ENCODE results near the gene SARS1. TPM values are rescaled to one million over a fixed set of nuclear protein-coding genes. Genes with fewer than 3 reads are reported as not detected.
A peak's percentile ranks its signal among the peaks of the same experiment; 100 is the strongest.

The SARS1 gene
- total and polyA plus RNA-seq, 2 of the 13 experiments (the other 11 are each of a cell fraction or from before 2014, with no cell fraction given) = 103 to 134 TPM

- TF ChIP-seq NCOA5 (CRISPR knock-in tag; IDR thresholded peaks at IDR 0.05) = no peak
- TF ChIP-seq RFX3 (CRISPR knock-in tag; IDR thresholded peaks at IDR 0.05) = no peak
- TF ChIP-seq ZNF430 (CRISPR knock-in tag; IDR thresholded peaks at IDR 0.05) = no peak
- TF ChIP-seq MTERF4 (CRISPR knock-in tag; IDR thresholded peaks at IDR 0.05) = no peak
- peak; percentile 71; the same call in 1 of the 2 replicates for TF ChIP-seq ZNF547 (CRISPR knock-in tag; IDR thresholded peaks at IDR 0.05)
- TF ChIP-seq ZNF20 (CRISPR knock-in tag; IDR thresholded peaks at IDR 0.05) = no peak
- TF ChIP-seq NFE2L1 (CRISPR knock-in tag; IDR thresholded peaks at IDR 0.05; ENCODE audit: borderline replicate concordance) = no peak
- TF ChIP-seq ZNF292 (CRISPR knock-in tag; IDR thresholded peaks at IDR 0.05; ENCODE audit: borderline replicate concordance, low read depth) = no peak
- TF ChIP-seq ZFP82 (CRISPR knock-in tag; IDR thresholded peaks at IDR 0.05; ENCODE audit: borderline replicate concordance) = no peak
- peak; percentile 86 for TF ChIP-seq ZNF574 (CRISPR knock-in tag; IDR thresholded peaks at IDR 0.05)
- TF ChIP-seq RFXAP (CRISPR knock-in tag; IDR thresholded peaks at IDR 0.05; ENCODE audit: borderline replicate concordance) = peak; percentile 58; the same call in 1 of the 2 replicates
- TF ChIP-seq, protein P1, sequence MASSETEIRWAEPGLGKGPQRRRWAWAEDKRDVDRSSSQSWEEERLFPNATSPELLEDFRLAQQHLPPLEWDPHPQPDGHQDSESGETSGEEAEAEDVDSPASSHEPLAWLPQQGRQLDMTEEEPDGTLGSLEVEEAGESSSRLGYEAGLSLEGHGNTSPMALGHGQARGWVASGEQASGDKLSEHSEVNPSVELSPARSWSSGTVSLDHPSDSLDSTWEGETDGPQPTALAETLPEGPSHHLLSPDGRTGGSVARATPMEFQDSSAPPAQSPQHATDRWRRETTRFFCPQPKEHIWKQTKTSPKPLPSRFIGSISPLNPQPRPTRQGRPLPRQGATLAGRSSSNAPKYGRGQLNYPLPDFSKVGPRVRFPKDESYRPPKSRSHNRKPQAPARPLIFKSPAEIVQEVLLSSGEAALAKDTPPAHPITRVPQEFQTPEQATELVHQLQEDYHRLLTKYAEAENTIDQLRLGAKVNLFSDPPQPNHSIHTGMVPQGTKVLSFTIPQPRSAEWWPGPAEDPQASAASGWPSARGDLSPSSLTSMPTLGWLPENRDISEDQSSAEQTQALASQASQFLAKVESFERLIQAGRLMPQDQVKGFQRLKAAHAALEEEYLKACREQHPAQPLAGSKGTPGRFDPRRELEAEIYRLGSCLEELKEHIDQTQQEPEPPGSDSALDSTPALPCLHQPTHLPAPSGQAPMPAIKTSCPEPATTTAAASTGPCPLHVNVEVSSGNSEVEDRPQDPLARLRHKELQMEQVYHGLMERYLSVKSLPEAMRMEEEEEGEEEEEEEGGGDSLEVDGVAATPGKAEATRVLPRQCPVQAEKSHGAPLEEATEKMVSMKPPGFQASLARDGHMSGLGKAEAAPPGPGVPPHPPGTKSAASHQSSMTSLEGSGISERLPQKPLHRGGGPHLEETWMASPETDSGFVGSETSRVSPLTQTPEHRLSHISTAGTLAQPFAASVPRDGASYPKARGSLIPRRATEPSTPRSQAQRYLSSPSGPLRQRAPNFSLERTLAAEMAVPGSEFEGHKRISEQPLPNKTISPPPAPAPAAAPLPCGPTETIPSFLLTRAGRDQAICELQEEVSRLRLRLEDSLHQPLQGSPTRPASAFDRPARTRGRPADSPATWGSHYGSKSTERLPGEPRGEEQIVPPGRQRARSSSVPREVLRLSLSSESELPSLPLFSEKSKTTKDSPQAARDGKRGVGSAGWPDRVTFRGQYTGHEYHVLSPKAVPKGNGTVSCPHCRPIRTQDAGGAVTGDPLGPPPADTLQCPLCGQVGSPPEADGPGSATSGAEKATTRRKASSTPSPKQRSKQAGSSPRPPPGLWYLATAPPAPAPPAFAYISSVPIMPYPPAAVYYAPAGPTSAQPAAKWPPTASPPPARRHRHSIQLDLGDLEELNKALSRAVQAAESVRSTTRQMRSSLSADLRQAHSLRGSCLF (CRISPR knock-in tag; IDR thresholded peaks at IDR 0.05; ENCODE audit: borderline replicate concordance) = no peak
- peak; percentile 70; the same call in 1 of the 2 replicates for TF ChIP-seq ZNF644 (CRISPR knock-in tag; IDR thresholded peaks at IDR 0.05; ENCODE audit: low read depth)
- peak; percentile 69 for TF ChIP-seq TGIF2 (CRISPR knock-in tag; IDR thresholded peaks at IDR 0.05)
- TF ChIP-seq KDM6A (CRISPR knock-in tag; IDR thresholded peaks at IDR 0.05; ENCODE audit: low read depth) = no peak
- peak; percentile 83 for TF ChIP-seq ELF3 (CRISPR knock-in tag; IDR thresholded peaks at IDR 0.05)
- no peak for TF ChIP-seq CHD2 (IDR thresholded peaks at IDR 0.05; ENCODE audit: low read depth, low read length)
These were observed 63.9 kb downstream of the SARS1 start (continued) for GRCh38 chr1:109277434-109278204.

Measured in HepG2 (cell line).